Left ventricle myocardium inferior (tissue), 1 donor: Measurements from ENCODE around the gene TMEM50B. TPM values are rescaled to one million over a fixed set of nuclear protein-coding genes. Genes with fewer than 3 reads are reported as not detected.

Experiments
- DNase-seq: peaks from one replicate; pipeline ENCODE4 v3.0.0-alpha.2; 2020
- H3K27ac ChIP-seq: fragments of 200-600 bp; replicated peaks from 2 replicates; pipeline ENCODE4 v1.8.0; 2021
- H3K27me3 ChIP-seq: fragments of 200-600 bp; 2 replicates; pipeline ENCODE4 v1.8.0; 2021; ENCODE audit warnings: low read depth
- H3K36me3 ChIP-seq: fragments of 200-600 bp; 2 replicates; pipeline ENCODE4 v1.8.0; 2021
- H3K4me1 ChIP-seq: fragments of 200-600 bp; 2 replicates; pipeline ENCODE4 v1.8.0; 2021
- H3K4me3 ChIP-seq: fragments of 200-600 bp; 2 replicates; pipeline ENCODE4 v1.8.0; 2021; ENCODE audit warnings: mild to moderate bottlenecking, moderate library complexity
- H3K9me3 ChIP-seq: fragments of 200-600 bp; replicated peaks from 2 replicates; pipeline ENCODE4 v1.8.0; 2021
- intact Hi-C: fragments of 100-400 bp; cut with micrococcal nuclease; formaldehyde crosslinking; loops from one replicate; pipeline ENCODE4 v1.11.0; 2022
- long read RNA-seq: library from polyadenylated mRNA; unstranded; transcript quantifications from one replicate; pipeline ENCODE4 v2.0.0, GENCODE V29; 2021
- total RNA-seq: library from RNA; stranded (reverse); fragmentation: NEBNext Ultra II Directional; extraction: Animal tissue kit (Norgen Biotek cat#: 25700); gene quantifications from one replicate; pipeline ENCODE4 v1.2.1, GENCODE V29; 2021
- TF ChIP-seq, protein P1 (sequence below): fragments of 200-600 bp; IDR thresholded peaks from 2 replicates; pipeline ENCODE4 v1.8.0; 2021; ENCODE audit warnings: antibody characterized with exemption, mild to moderate bottlenecking, borderline replicate concordance
- donor health status: DM: no; HTN: yes; CAD: no; lungs with severe emphysema.

The TMEM50B gene
- 37.0 TPM for total RNA-seq
- long read RNA-seq, transcript TMEM50B-210 (7 exons, 2,375 nt) = major isoform, 110 of 135 reads
- long read RNA-seq, partial matches to known transcripts = 0 of 135 reads
- long read RNA-seq, other reads (novel, unspliced or antisense) = 20 of 135 reads

DNA sequence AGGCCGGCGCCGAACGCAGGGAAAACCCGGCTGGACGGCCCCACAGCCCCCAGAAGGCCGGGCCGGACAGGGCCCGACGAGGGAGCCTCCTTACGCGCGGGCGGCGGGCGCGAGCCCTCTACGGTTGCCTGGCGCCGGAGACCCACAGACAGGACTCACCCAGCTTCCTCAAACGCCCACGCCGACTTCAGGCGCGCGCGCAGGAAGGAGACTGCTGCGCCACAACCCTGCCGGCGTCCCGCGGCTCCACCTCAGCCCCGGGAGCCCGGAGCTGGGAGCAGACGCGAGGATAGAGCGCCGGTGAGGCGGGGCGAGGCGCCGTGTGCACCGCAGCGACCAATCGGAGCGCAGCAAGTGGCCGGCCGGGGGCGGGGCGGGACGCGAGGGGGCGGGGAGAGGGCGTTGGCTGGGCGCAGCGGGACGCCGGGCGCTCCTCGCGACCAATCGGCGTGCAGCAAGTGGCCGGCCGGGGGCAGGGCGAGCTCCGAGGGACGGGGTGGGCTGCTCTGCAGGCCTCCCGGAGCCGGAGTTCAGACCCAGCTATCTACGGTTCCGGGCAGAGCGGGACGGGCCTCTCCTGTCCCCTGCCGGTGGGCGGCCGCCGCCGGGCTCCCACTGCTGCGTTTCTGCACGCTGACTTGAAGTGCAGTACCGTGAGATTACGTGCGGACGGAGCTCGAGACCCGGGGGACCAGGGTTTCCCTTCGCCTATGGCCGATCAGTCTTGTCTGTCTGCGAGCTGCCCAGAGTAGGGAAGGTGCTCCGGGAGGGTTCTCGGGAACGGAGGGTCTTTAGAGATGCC lies at the start of gene TMEM50B:
TMEM50B (minus strand) TSS at position 296 of the 802 bp plus-strand sequence. CDS start 11,089 bp downstream, outside the sequence.
- TF ChIP-seq, protein P1, sequence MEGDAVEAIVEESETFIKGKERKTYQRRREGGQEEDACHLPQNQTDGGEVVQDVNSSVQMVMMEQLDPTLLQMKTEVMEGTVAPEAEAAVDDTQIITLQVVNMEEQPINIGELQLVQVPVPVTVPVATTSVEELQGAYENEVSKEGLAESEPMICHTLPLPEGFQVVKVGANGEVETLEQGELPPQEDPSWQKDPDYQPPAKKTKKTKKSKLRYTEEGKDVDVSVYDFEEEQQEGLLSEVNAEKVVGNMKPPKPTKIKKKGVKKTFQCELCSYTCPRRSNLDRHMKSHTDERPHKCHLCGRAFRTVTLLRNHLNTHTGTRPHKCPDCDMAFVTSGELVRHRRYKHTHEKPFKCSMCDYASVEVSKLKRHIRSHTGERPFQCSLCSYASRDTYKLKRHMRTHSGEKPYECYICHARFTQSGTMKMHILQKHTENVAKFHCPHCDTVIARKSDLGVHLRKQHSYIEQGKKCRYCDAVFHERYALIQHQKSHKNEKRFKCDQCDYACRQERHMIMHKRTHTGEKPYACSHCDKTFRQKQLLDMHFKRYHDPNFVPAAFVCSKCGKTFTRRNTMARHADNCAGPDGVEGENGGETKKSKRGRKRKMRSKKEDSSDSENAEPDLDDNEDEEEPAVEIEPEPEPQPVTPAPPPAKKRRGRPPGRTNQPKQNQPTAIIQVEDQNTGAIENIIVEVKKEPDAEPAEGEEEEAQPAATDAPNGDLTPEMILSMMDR = peak; percentile 69
- intact Hi-C loops = no loop called here
- Histone ChIP-seq H3K36me3 (no peaks in the 10 kb centered on the region), H3K27ac (peak within 1 kb of the TSS; percentile 100), H3K27me3 (no peaks in the 10 kb centered on the region), H3K4me1 (peaks cover 31% of the 10 kb centered on the region), H3K4me3 (peak within 1 kb of the TSS; percentile 98), H3K9me3 (no peaks in the 10 kb centered on the region)
- peak; percentile 98 for DNase-seq

DNA sequence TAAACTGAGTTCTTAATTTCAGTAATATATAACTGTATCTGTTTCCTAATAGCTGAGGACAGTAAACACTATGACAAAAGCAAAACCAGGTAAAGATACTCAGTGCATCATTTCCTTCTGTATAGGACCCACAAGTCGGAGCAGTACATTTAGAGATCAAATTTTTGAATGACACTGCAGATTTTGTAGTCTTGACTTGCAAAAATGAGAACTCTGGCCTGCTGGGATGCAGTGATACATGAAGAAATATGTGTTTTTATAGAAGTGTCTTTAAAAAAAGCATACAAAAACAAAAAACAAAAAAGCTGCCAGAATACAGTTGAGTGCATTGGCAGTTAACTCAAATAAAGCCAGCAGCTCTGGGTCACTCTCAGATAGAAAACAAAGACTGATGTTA lies 43.2 kb upstream of the TMEM50B start:
- TF ChIP-seq, protein P1 = no peak
- no peaks in the 10 kb centered on the region for H3K4me1 ChIP-seq
- H3K36me3 ChIP-seq = peaks cover 64% of the 10 kb centered on the region
- intact Hi-C loops = no loop called here
- no peaks in the 10 kb centered on the region for H3K9me3 ChIP-seq
- H3K27me3 ChIP-seq = no peaks in the 10 kb centered on the region
- H3K27ac ChIP-seq = no peak overlapping the region
- no peak overlapping the region for H3K4me3 ChIP-seq
- DNase-seq = no peak

DNA sequence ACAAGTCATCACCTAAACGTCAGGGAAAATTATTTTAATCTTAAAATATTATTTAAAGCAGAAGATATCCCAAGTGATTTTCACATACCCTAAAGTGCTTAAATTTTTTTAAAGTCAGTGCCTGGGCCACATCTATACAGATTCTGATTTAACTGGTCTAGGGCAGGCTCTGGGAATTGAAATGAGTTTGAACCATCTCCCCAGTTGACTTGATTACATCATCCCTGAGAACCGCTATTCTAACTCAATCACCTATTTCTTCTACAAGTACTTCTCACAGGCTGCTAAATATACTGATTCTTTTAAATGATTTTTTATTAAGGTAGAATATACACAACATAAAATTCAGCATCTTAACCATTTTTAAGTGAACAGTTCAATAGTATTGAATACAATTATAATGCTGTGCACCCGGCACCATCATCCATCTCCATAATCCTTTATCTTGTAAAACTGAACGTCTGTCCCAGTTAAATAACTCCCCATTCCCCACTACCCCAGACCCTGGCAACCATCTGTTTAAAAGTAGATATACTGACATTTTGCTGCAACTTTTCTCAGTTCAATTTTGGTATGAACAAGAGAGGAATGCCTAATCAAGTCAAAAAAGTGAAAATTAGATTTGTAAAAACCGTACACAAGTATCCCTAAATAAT lies 42.7 kb upstream of the TMEM50B start:
- peaks cover 63% of the 10 kb centered on the region for H3K36me3 ChIP-seq
- H3K4me1 ChIP-seq = no peaks in the 10 kb centered on the region
- intact Hi-C loops = no loop called here
- H3K27ac ChIP-seq = no peak overlapping the region
- TF ChIP-seq, protein P1 = no peak
- DNase-seq = no peak
- no peak overlapping the region for H3K4me3 ChIP-seq
- H3K9me3 ChIP-seq = no peaks in the 10 kb centered on the region
- no peaks in the 10 kb centered on the region for H3K27me3 ChIP-seq

DNA sequence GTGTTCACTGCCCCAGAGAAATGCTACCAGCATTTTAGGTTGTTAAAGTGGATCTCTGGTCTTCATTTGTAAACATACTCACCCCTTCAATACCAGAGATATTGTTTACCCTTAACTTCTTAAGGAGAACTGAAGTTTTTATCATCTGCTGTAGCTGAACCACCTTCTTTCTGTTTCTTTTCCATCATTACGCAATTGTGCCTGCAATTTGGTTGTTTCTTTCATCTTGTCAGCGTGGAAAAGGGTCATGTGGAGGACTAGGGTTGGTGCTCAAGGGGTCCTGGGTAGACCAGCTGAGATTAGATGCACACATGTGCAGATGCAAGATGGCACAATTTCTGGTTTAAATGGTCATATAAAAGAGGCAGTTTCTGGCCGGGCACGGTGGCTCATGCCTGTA lies 39.1 kb upstream of the TMEM50B start:
- Histone ChIP-seq H3K27me3 (no peaks in the 10 kb centered on the region), H3K9me3 (no peaks in the 10 kb centered on the region), H3K36me3 (peaks cover 70% of the 10 kb centered on the region), H3K4me1 (no peaks in the 10 kb centered on the region), H3K4me3 (no peak overlapping the region), H3K27ac (no peak overlapping the region)
- DNase-seq = no peak
- TF ChIP-seq, protein P1 = no peak
- intact Hi-C loops = no loop called here

DNA sequence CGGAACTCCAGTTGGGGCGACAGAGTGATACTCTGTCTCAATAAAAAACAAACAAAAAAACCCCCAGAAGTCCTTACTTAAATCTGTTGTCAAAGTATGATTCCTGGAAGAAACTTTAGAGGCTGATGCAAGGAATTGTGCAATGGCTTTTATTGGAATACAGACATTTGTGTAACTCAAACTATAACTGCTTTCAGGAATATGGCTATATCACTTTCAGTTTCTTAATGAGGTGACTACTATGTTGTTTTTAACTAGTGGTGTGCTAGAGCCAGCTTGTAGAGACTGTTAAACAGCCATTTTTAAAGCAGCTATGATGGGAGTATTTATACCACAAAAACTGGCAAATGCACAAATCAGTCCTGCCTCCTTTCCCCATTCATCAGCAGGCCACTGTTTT lies 34.5 kb upstream of the TMEM50B start:
- Histone ChIP-seq H3K27me3 (no peaks in the 10 kb centered on the region), H3K27ac (no peak overlapping the region), H3K36me3 (peaks cover 89% of the 10 kb centered on the region), H3K9me3 (no peaks in the 10 kb centered on the region), H3K4me1 (no peaks in the 10 kb centered on the region), H3K4me3 (no peak overlapping the region)
- intact Hi-C loops = no loop called here
- TF ChIP-seq, protein P1 = no peak
- DNase-seq = no peak
